Fibroblast of the aortic adventitia (primary cell): ENCODE results near the gene GREB1. TPM values are rescaled to one million over a fixed set of nuclear protein-coding genes. Genes with fewer than 3 reads are reported as not detected.

Experiments used
- DNase-seq: peaks from one replicate; pipeline ENCODE4 v3.0.0-alpha.2; 2010; ENCODE audit warnings: low read depth
- H3K4me3 ChIP-seq: 2 replicates; pipeline ENCODE4 v1.5.1; 2011; ENCODE audit warnings: low read depth, mild to moderate bottlenecking, control low read depth, low read length, moderate library complexity
- total RNA-seq: library from RNA; depleted of rRNA; stranded (reverse); fragments of >200 nt; gene quantifications from 2 replicates; pipeline ENCODE4 v1.2.3, GENCODE V29; 2012; ENCODE audit warnings: low replicate concordance
- TF ChIP-seq, protein P1 (sequence below): IDR thresholded peaks from 2 replicates; pipeline ENCODE4 v1.5.1; 2011; ENCODE audit warnings: mild to moderate bottlenecking, low read length, control low read depth, inconsistent platforms; ENCODE audit not compliant: insufficient read depth

GREB1 gene
- total RNA-seq, 1 donor, result under 0.01 TPM

DNA sequence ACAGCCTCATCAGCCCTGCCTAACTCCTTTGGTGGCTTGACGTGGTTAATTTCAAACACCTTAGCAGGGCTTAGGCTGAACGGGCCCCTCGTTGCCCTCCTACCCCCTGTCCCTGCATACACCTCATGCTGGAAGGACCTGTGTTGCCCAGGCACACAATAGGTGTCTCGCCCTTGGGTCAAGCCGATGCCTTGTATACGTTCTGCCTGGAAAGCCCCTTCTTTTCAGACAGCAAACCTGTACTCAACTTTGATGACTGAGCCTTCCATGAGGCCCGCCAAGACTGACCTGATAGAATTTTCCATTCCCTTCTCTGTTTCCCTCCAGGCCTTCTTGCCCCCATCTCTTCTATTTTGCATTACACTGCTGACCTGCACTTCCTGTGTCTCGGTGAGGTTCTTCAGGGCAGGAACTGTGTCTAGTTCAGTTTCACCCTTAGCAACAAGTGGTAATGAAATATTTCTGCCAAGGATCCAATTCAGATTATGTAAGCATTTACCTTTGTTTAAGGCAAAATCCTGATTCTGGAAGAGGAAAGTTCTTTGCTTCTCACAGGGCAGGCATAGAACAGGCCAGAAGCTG, 7.9 kb downstream of the GREB1 start:
- no peak for DNase-seq
- TF ChIP-seq, protein P1, sequence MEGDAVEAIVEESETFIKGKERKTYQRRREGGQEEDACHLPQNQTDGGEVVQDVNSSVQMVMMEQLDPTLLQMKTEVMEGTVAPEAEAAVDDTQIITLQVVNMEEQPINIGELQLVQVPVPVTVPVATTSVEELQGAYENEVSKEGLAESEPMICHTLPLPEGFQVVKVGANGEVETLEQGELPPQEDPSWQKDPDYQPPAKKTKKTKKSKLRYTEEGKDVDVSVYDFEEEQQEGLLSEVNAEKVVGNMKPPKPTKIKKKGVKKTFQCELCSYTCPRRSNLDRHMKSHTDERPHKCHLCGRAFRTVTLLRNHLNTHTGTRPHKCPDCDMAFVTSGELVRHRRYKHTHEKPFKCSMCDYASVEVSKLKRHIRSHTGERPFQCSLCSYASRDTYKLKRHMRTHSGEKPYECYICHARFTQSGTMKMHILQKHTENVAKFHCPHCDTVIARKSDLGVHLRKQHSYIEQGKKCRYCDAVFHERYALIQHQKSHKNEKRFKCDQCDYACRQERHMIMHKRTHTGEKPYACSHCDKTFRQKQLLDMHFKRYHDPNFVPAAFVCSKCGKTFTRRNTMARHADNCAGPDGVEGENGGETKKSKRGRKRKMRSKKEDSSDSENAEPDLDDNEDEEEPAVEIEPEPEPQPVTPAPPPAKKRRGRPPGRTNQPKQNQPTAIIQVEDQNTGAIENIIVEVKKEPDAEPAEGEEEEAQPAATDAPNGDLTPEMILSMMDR, result no peak
- no peak overlapping the region for H3K4me3 ChIP-seq

DNA sequence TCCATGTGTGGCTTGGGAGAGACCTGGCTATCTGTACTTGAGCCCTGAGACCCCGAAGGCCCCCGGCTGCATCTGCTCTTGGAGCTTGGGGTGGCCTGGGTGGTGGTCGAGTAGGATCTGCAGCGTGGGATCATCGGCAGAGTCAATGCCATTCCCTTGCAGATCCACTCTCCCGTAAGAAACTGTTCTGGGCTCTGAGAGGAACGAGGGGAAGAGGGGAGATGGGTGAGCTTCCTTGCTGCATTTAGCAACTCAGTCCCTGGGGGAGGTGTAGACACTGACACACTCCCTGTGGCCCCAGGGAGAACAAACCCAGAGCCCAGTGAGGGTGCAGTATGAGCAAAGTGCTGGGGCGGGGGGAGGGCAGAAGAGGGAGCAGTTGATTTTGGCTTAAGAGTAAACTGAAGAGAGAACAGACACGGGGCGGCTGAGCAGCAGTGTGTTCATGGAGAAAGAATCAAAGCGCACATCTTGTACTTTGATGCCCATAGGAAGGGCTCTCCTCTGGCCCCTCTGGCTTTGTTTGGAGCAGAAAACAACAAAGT, 8.5 kb downstream of the GREB1 start:
- TF ChIP-seq, protein P1, result no peak
- H3K4me3 ChIP-seq, result no peak overlapping the region
- DNase-seq, result no peak

DNA sequence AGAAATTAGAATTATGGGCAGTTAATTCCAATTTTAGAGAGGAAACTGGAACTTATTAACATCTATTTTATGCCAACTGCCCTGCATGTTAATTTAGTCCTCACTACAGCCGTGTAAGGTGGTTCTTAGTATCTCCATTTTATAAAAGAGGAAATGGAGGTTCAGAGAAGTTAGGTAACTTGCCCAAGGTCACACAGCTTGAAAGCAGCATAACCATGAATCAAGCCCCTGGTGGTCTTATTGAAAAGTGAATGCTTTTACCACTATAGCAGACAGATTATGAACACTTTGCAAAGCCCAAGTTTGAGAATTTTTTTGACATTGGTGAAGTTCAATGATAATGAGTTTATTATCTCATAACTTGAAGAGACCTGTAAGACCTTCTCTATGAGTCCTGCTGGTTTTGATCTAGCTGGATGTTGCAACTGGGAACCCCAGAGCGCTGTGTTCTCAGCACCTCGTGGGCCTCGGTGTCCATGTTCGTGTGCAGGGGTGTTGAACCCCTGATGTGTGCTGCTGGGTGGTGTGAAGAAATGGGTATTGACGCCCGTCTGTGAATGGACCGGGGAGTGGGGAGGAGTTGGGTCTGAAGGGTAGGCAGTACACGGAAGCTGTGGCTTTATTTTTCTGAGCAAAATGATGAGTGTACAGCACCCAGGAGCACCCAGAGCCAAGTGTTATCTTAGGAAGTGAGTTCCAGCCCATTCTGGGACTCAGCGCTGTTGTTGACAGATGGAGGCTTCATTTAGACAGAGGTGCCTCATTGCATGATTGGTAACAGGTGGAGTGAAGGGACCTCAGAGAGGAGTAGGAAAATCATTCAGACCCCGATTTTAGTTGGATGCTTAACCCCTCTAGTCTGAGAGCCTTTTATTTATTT, 9.7 kb downstream of the GREB1 start:
- TF ChIP-seq, protein P1, result no peak
- no peak for DNase-seq
- no peak overlapping the region for H3K4me3 ChIP-seq

DNA sequence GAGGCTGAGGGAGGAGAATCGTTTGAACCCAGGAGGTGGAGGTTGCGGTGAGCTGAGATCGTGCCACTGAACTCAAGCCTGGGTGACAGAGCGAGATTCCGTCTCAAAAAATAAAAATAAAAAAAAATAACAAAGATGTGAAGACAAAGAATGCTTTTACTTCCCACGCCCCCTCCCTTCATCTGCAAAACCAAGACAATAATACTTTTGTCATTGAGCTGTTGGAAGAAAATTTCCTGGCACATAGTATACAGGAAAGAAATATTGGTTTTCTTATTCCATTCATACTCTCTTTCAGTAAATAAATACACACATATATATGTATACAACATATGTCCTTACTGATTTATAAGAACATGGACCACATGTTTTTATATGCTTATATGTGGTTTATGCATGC, 12.2 kb downstream of the GREB1 start:
- DNase-seq, result no peak
- TF ChIP-seq, protein P1, result no peak
- no peak overlapping the region for H3K4me3 ChIP-seq

DNA sequence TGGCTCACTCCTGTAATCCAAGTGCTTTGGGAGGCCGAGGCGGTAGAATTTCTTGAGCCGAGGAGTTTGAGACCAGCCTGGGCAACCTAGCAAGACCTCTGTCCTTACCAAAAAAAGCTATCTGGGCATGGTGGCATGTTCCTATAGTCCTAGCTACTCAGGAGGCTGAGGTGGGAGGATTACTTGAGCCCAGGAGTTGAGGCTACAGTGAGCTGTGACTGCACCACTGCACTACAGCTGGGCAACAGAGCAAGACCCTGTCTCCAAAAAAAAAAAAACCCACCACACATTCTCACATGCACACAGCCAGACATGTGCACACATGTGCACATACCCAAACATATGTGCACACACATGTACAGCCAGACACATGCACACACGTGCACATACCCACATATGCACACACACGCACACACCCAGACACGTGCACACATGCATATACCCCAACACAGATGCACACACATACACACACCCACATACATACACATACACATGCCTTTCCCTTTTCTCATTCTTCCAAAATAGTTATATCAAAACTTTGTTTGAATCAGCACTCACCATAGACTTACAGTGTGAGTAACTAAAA, 14.2 kb downstream of the GREB1 start:
- TF ChIP-seq, protein P1, result no peak
- no peak for DNase-seq

DNA sequence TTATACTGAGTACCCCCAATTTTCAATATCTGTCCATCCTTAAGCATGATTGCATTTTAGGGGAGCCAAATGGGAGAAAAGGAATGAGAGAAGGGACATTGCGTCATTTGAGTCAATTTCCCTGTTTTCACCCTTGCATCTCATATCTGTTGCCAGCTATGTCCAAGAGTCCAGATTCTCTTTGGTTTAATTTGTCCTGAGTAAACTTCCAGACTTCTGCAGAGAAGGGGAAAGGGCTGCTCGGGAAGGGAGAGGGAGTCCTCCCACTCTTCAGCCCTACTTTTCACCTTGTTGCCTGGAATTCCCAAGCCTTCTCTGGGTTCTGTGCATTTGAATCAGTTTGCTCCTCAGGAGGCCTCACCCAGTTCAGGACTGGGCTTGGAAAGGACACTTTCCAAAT, 16.5 kb downstream of the GREB1 start:
- TF ChIP-seq, protein P1, result no peak
- H3K4me3 ChIP-seq, result no peak overlapping the region
- no peak for DNase-seq

More for the DNA sequence above, 14.2 kb downstream of the GREB1 start:
- H3K4me3 ChIP-seq, result no peak overlapping the region
